ENCODE results near the gene TM2D1.

DNA sequence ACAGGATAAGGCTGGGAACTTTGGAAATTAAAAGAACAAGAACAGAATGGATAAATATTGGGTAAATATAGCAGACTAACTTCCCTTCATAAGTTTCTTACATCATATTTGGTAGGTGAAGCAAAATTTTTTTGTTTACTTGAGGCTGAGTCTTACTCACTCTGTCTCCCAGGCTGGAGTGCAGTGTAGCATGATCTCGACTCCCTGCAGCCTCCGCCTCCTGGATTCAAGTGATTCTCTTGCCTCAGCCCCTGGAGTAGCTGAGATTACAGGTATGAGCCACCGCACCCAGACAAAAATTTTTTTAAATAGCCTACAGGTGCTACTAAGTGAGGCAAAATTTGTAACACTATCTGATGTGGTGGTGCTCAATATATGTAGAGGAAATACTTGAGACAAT is 50.7 kb downstream of the TM2D1 start:
- TF ChIP-seq TAF1 (IDR thresholded peaks at IDR 0.05; ENCODE audit: borderline replicate concordance, insufficient read depth, low read length): no peak
- TF ChIP-seq POLR2AphosphoS5 (IDR thresholded peaks at IDR 0.05; ENCODE audit: low read depth, low read length): no peak
- no peak for TF ChIP-seq SIN3A (IDR thresholded peaks at IDR 0.05; ENCODE audit: borderline replicate concordance, insufficient read depth, low read length)
